EL (cell line): Measurements from ENCODE around the gene CHRD.

Experiments
- DNase-seq: peaks from one replicate; pipeline ENCODE4 v3.0.0-alpha.2; 2016

The CHRD gene

DNA sequence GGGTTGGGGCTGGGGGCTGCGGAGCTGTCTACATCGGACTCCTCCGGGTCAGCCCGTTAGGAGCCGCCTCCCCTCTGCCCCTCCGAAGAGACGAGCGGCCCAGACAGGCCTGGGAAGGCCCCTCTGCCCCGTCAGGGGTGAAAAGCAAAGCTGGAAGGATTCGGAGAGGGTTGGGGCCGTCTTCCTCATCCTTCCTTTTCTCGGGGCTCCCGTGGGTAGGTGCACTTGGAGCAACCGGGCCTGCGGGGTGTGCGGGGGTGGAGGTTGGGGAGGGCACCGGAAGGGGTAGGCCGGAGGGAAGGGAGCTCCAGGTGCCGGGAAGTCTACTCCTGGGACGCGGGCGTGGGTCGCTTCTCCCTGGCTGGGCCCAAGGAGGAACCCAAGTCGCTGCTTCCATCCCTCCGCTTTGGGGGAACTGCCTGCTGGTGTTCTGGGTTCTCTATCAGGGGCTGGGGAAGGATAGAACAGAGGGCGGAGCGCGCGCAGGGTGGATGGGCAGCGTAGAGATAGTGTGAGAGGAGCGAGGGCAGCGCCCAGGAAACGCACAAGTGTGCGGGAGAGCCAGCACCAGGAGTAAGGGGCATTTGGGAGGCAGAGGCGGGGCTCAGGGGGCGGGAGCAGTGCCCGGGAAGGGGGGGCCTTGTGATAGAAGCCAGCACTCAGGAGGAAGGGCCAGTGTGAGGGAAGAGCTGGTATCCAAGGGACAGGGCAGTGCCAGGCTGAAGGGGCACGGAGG is 17.8 kb upstream of the CHRD start:
- DNase-seq: peak; percentile 77

GRCh38 chr3:184362668-184363546 is 16.9 kb upstream of the CHRD start:
- peak; percentile 99 for DNase-seq

- DNase-seq: no peak
These were observed 13.1 kb upstream of the CHRD start for GRCh38 chr3:184366619-184367289.

DNA sequence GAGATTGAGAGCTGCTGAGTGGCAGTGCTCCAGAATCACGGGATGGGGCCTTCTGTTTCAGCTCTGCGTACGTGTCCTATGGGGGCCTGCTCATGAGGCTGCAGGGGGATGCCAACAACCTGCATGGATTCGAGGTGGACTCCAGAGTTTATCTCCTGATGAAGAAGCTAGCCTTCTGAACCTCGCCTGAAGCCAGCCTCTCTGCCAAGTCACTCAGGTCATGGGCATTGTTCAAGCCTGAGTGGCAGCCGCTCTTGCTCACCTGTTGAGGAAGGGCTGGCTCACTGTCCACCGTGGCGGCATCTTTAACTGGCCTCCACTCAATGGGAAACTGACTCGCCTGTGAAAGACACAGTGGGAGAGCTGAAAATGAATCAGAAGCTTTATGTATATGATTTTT is 11.7 kb upstream of the CHRD start:
- no peak for DNase-seq

GRCh38 chr3:184368586-184369183 is 11.2 kb upstream of the CHRD start:
- DNase-seq: peak; percentile 72

- peak; percentile 85 for DNase-seq
These were observed 8.3 kb upstream of the CHRD start for GRCh38 chr3:184371570-184372018.

DNA sequence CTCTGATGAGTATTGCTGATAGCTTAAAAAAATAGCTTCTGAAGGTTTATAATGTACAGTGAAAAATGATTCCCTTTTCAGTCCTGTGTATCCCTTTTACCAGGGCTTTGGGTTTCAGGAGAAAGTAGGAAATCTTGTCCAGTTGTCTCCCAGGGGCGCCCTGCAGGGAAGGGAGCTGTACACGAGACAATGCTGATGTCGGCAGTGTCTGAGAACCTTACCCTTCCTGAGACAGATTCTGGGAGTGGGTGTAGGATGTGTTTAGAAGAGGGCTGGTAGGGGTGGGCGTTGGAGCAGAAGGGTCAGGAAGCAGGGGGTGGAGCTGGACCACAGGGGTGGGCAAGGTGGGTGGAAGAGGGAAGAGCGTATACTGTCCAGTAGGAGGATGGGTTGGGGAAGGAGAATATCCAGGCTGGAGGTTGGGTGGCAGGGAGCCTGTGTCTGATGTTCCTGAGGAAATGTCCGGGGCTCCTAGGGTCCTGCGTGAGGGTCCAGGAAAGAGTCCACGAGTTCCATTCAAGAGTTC is 7.5 kb upstream of the CHRD start:
- no peak for DNase-seq

DNA sequence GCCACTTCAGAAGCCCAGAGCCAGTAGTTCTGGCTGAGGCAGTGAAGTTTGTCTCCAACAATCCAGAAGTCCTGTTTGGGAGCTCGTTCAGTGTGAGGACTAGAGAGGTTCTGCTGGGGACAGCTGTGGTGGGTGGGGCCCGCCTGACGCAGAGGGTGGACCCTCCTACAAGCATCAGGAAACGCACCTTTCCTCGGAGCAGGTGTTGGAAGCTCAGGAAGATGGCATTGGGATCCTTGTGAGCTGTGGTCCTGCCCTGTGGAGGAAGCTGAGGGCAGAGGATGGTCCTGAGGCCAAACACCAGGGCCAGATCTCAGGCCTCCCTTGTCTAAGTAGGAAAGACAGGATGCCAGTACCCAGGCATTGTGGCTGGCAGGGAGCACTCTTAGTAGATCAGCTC is 6.9 kb upstream of the CHRD start:
- no peak for DNase-seq

- DNase-seq: peak; percentile 48
These were observed 6.4 kb upstream of the CHRD start for GRCh38 chr3:184373422-184373821.

DNA sequence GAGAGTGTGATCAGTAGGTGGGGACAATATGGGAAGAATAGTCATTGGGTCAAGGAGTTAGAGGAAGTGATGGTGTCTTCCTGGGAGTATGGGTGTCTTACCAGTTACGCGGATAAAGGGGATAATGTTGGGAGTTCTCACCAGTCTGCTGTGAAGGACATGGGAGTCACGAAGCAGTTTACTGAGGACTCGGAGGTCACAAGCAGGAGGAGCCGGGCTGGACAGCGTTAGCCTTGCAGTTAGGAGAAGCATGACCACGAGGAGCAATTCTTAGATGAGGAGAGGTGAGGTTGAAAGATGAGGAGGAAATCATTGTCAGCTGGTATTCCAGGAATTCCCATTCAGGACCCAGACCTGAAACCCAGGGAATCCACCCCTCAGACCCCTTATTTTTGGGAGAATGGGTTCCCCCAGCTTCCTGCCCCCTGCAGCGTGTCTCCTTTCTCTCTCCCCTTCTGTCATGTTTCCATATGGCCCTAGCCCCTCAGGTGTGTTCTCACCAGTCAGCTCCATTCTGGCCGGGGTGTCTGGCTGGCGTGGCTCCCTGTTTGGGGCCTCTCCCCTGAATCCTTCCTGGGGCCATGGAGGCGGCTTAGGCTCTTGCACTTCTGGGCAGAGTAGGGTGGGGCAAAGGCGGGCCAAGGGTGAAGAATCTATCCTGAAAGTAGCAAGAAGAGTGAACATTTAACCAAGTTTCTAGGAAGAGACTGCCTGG is 4.0 kb upstream of the CHRD start:
- no peak for DNase-seq

- DNase-seq: no peak
These were observed 2.5 kb upstream of the CHRD start for GRCh38 chr3:184377374-184377773.

GRCh38 chr3:184377882-184378445 is 1.9 kb upstream of the CHRD start, which contains the start of gene THPO:
Gene THPO, minus strand, starts transcription at chr3:184378207. Its CDS starts 1,948 bp downstream, at chr3:184376259.
- no peak for DNase-seq

DNA sequence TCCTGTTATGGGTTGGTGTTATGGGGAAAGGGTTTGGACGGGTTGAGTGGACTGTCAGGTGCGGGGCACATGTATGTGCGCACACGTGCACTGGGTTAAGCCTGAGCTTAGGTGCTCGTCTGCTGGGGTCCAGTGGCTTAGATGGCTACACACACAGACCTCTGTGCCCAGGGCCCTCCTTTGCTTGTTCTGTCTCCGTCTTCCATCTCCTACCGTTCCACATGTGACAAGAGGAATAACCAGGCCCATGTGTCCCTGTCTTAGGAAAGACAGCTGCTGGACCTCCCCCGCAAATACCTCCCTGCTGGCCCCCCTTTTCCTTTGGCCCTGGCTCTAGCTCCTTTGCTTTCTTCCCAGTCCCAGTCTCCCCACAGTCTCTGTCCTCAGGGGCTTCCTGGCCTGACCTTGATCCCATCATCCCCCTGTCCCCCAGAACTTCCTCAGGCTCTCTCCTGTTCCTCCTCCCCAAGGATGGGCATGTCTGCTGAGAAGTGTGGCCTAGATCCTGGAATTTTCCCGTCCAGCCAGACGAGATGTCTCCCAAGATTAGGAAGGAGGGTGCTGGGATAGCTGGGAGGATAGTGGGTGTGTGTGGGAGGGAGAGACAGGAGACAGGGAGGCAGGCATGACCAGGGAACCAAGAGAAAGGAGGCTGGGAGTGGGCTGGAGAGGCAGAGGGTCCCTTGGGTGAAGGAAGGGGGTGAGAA is 1.1 kb upstream of the CHRD start:
- DNase-seq: no peak

- DNase-seq: peak; percentile 39
These were observed 352 bp downstream of the CHRD start for GRCh38 chr3:184380185-184380626.

DNA sequence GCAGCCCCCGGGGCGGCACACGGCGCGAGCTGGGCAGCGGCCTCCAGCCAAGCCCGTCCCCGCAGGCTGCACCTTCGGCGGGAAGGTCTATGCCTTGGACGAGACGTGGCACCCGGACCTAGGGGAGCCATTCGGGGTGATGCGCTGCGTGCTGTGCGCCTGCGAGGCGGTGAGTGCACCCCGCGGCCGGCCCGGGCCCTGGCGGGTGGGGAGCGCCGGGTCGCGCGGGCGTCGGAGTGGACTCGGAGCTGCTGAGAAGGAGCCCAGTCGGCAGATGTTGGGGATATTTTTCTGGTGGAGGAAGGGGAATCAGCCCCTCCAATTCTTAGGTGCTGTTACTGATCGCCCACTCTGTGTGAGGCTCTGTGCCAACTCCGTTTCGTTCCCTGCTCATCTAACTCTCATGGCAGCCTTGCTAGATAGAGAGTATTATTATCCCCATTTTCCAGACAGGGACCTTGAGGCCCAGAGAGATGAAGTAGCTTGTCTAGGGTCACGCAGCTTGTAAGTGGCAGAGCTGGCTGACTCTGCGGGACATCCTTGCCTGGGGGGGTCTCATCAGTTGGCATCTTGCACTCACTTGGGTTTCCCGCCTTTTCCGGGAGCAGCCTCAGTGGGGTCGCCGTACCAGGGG is 890 bp downstream of the CHRD start:
- no peak for DNase-seq

GRCh38 chr3:184381261-184382224 is 1.7 kb downstream of the CHRD start:
- no peak for DNase-seq

- DNase-seq: no peak
These were observed 2.6 kb downstream of the CHRD start for GRCh38 chr3:184382326-184383032.

DNA sequence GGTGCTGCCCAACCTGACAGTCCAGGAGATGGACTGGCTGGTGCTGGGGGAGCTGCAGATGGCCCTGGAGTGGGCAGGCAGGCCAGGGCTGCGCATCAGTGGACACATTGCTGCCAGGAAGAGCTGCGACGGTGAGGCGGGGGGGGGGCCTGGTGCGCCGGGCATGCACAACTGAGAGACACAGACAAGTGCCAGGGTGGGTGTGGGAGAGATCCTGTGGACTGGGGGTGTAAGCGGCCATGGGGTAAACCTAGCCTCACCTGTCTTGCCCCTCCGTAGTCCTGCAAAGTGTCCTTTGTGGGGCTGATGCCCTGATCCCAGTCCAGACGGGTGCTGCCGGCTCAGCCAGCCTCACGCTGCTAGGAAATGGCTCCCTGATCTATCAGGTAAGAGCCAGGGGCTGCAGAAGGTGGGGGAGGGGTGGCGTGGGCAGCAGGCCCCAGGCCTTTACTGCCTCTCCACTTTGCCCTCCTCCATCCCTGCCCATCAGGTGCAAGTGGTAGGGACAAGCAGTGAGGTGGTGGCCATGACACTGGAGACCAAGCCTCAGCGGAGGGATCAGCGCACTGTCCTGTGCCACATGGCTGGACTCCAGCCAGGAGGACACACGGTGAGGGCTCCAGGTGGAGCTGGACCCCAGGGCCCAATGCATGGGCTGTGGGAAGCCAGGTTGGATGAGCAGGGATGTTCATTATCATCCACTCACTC is 3.3 kb downstream of the CHRD start:
- DNase-seq: no peak
